ENCODE measurements around the gene DNAJC2.

DNA sequence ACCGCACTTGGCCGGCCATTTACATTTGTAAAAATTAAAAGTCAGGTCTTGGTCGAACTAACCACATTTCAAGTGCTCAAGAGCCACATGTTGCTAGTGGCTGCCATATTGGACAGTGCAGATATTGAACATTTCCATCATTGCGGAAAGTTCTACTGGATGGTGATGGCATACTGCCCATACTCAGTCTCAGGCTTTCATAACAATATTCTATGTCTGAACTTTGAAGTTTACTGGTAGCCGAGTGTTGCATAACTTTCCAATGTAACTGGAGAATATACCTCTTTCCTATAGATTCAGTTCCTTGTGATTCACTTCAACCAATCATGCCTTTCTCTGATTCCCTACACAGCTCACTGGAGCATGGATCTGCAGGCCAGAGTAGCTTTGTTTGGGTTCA, 46.6 kb upstream of the DNAJC2 start:
- TF ChIP-seq POLR2A (IDR thresholded peaks at IDR 0.05) (no peak), CTCF (IDR thresholded peaks at IDR 0.05) (no peak)

All from heart left ventricle (tissue), 13 donors.